Esophagus (tissue), 2 donors: Measurements from ENCODE around the gene BIRC5. TPM values are rescaled to one million over a fixed set of nuclear protein-coding genes. Genes with fewer than 3 reads are reported as not detected.
"Not testable (repeated sequence)": the region's sequence is repeated elsewhere in the genome, so short reads cannot be mapped to it uniquely, and the experiment has no call there.

Experiments used
- H3K27ac ChIP-seq, 2 donors: one replicate each; pipeline ENCODE4 v1.5.1; 2013; ENCODE audit warnings: low read depth in 2 of 2, mild to moderate bottlenecking in 2 of 2, inconsistent platforms in 1 of 2, low read length in 1 of 2, moderate library complexity in 1 of 2
- H3K27me3 ChIP-seq, 2 donors: one replicate each; pipeline ENCODE4 v1.6.1; 2013; ENCODE audit warnings: low read length in 2 of 2, control low read depth in 1 of 2, mild to moderate bottlenecking in 1 of 2; ENCODE audit not compliant: insufficient read depth in 2 of 2, control insufficient read depth in 1 of 2
- H3K36me3 ChIP-seq, 2 donors: one replicate each; pipeline ENCODE4 v1.6.1; 2013; ENCODE audit warnings: low read length in 1 of 2; ENCODE audit not compliant: control insufficient read depth in 2 of 2, insufficient read depth in 2 of 2
- H3K4me1 ChIP-seq, 2 donors: one replicate each; pipeline ENCODE4 v1.6.1; 2013; ENCODE audit warnings: low read length in 1 of 2; ENCODE audit not compliant: control insufficient read depth in 2 of 2, insufficient read depth in 2 of 2
- H3K4me3 ChIP-seq, 2 donors: one replicate each; pipeline ENCODE4 v1.5.1; 2013; ENCODE audit warnings: low read length in 2 of 2, mild to moderate bottlenecking in 2 of 2, low read depth in 1 of 2, moderate library complexity in 1 of 2
- H3K9me3 ChIP-seq, 2 donors: one replicate each; pipeline ENCODE4 v1.6.1; 2013; ENCODE audit warnings: mild to moderate bottlenecking in 2 of 2, low read depth in 1 of 2, low read length in 1 of 2, moderate library complexity in 1 of 2; ENCODE audit not compliant: control insufficient read depth in 2 of 2, insufficient read depth in 1 of 2
- WGBS, 2 donors: extraction: QIAGEN DNeasy Blood & Tissue Kit; methylation state at CpG; one replicate each; pipeline ENCODE4 v1.1.7; 2013; 5-methylcytosine and 5-hydroxymethylcytosine counted together
- polyA plus RNA-seq, 2 donors: library from polyadenylated mRNA; stranded (reverse); fragments of 200-250 nt; gene quantifications; one replicate each; pipeline ENCODE4 v1.2.3, GENCODE V29; 2013
- donor health status: healthy with polysubstance abuse.
- donor health status: Bipolar disorder and iron deficiency.

Gene BIRC5
- polyA plus RNA-seq, 2 donors = 8.0 to 17.6 TPM

GRCh38 chr17:78230252-78230962, 16.4 kb downstream of the BIRC5 start:
- peaks cover 0 to 14% of the 10 kb centered on the region in 2 donors for H3K27me3 ChIP-seq
- no peak overlapping the region for H3K27ac ChIP-seq
- H3K4me3 ChIP-seq = no peak overlapping the region
- no peaks in the 10 kb centered on the region for H3K9me3 ChIP-seq
- no peaks in the 10 kb centered on the region for H3K36me3 ChIP-seq
- 57 to 68% methylated on average over 13 of the region's 13 CpGs for WGBS, 2 donors
- peaks cover 0 to 6% of the 10 kb centered on the region in 2 donors for H3K4me1 ChIP-seq

- WGBS, 2 donors = 27 to 35% methylated on average over 37 to 52 of the region's 52 CpGs
- Histone ChIP-seq H3K4me3 (no peak within 1 kb of the TSS), H3K9me3 (no peaks in the 10 kb centered on the region), H3K36me3 (no peaks in the 10 kb centered on the region), H3K4me1 (peaks cover 0 to 6% of the 10 kb centered on the region in 2 donors), H3K27ac (no peak within 1 kb of the TSS), H3K27me3 (peaks cover 0 to 14% of the 10 kb centered on the region in 2 donors)
These were observed 17.2 kb downstream of the BIRC5 start, which contains the start of gene TMEM235 for GRCh38 chr17:78230996-78231935. Gene TMEM235, plus strand, starts transcription at chr17:78231631. Its CDS starts 393 bp downstream, at chr17:78232024.

- no peak overlapping the region for H3K4me3 ChIP-seq
- WGBS, 2 donors = 18 to 20% methylated on average over 34 to 55 of the region's 55 CpGs
These were observed 18.2 kb downstream of the BIRC5 start for GRCh38 chr17:78231991-78232858.

GRCh38 chr17:78232859-78233173, 18.8 kb downstream of the BIRC5 start:
- Histone ChIP-seq H3K27me3 (peaks cover 0 to 14% of the 10 kb centered on the region in 2 donors), H3K36me3 (no peaks in the 10 kb centered on the region), H3K9me3 (no peaks in the 10 kb centered on the region), H3K4me3 (no peak overlapping the region), H3K27ac (no peak overlapping the region), H3K4me1 (peaks cover 0 to 6% of the 10 kb centered on the region in 2 donors)
- WGBS, 2 donors = 80 to 93% methylated on average over 2 of the region's 2 CpGs

More at GRCh38 chr17:78231991-78232858, 18.2 kb downstream of the BIRC5 start:
- H3K36me3 ChIP-seq = no peaks in the 10 kb centered on the region
- H3K9me3 ChIP-seq = no peaks in the 10 kb centered on the region
- peaks cover 0 to 6% of the 10 kb centered on the region in 2 donors for H3K4me1 ChIP-seq
- H3K27ac ChIP-seq = no peak overlapping the region
- peaks cover 0 to 14% of the 10 kb centered on the region in 2 donors for H3K27me3 ChIP-seq

GRCh38 chr17:78233678-78234077, 19.6 kb downstream of the BIRC5 start:
- no peak overlapping the region for H3K4me3 ChIP-seq
- H3K9me3 ChIP-seq = no peaks in the 10 kb centered on the region
- WGBS, 2 donors = 90 to 93% methylated on average over 10 of the region's 10 CpGs
- H3K27me3 ChIP-seq = peaks cover 0 to 14% of the 10 kb centered on the region in 2 donors
- no peak overlapping the region for H3K27ac ChIP-seq
- no peaks in the 10 kb centered on the region for H3K36me3 ChIP-seq
- peaks cover 0 to 6% of the 10 kb centered on the region in 2 donors for H3K4me1 ChIP-seq

GRCh38 chr17:78234261-78234865, 20.3 kb downstream of the BIRC5 start:
- H3K27ac ChIP-seq = no peak overlapping the region
- WGBS, 2 donors = 88 to 91% methylated on average over 17 of the region's 17 CpGs
- no peaks in the 10 kb centered on the region for H3K9me3 ChIP-seq
- H3K4me3 ChIP-seq = no peak overlapping the region
- no peaks in the 10 kb centered on the region for H3K36me3 ChIP-seq
- peaks cover 0 to 6% of the 10 kb centered on the region in 2 donors for H3K4me1 ChIP-seq
- H3K27me3 ChIP-seq = peaks cover 0 to 14% of the 10 kb centered on the region in 2 donors

GRCh38 chr17:78235022-78235421, 21.0 kb downstream of the BIRC5 start:
- not testable (repeated sequence) for H3K4me1 ChIP-seq, H3K4me3 ChIP-seq, H3K27ac ChIP-seq, H3K36me3 ChIP-seq, H3K9me3 ChIP-seq
- WGBS, 2 donors = 82 to 93% methylated on average over 5 to 6 of the region's 6 CpGs
- peaks cover 0 to 14% of the 10 kb centered on the region in 2 donors for H3K27me3 ChIP-seq

GRCh38 chr17:78235885-78236284, 21.8 kb downstream of the BIRC5 start:
- Histone ChIP-seq H3K4me3 (no peak overlapping the region), H3K9me3 (no peaks in the 10 kb centered on the region), H3K27me3 (peaks cover 0 to 14% of the 10 kb centered on the region in 2 donors), H3K4me1 (peaks cover 0 to 6% of the 10 kb centered on the region in 2 donors), H3K36me3 (no peaks in the 10 kb centered on the region), H3K27ac (no peak overlapping the region)
- WGBS, 2 donors = 87 to 89% methylated on average over 8 of the region's 8 CpGs
